HepG2 (cell line): ENCODE measurements around the gene ABAT. TPM values are rescaled to one million over a fixed set of nuclear protein-coding genes. Genes with fewer than 3 reads are reported as not detected.
A peak's percentile ranks its signal among the peaks of the same experiment; 100 is the strongest.

Experiments used
- ATF7 ChIP-seq, 2 experiments: fragments of 450-650 bp in 1 of 2; sonication (generic) in 1 of 2; formaldehyde crosslinking in 1 of 2; IDR thresholded peaks; 2 replicates each; pipeline versions ENCODE4 v1.4.0 to v1.6.1; 2016 to 2020; ENCODE audit warnings: antibody characterized with exemption in 1 of 2, mild to moderate bottlenecking in 1 of 2, missing genetic modification reagents in 1 of 2
- ATF7-NPFF ChIP-seq: sonication (generic); formaldehyde crosslinking; IDR thresholded peaks from 2 replicates; pipeline ENCODE4 v1.8.1; 2023; ENCODE audit warnings: mild to moderate bottlenecking, low read depth, missing genetic modification reagents, moderate library complexity
- CEBPG ChIP-seq: IDR thresholded peaks from 2 replicates; pipeline ENCODE4 v1.6.1; 2016
- ESRRA ChIP-seq: sonication (generic); formaldehyde crosslinking; IDR thresholded peaks from 2 replicates; pipeline ENCODE4 v1.5.1; 2020; ENCODE audit warnings: mild to moderate bottlenecking, low read depth, missing genetic modification reagents
- HCFC1 ChIP-seq: fragments of 150-350 bp; IDR thresholded peaks from 2 replicates; pipeline ENCODE4 v1.6.1; 2014; ENCODE audit warnings: low read depth, low read length
- KMT2A ChIP-seq: sonication (generic); formaldehyde crosslinking; IDR thresholded peaks from 2 replicates; pipeline ENCODE4 v1.4.0; 2020; ENCODE audit warnings: missing genetic modification reagents
- PTBP1 ChIP-seq: fragments of 200-400 bp; formaldehyde crosslinking; IDR thresholded peaks from 2 replicates; pipeline ENCODE4 v1.6.1; 2018; ENCODE audit warnings: low read length, low read depth; ENCODE audit not compliant: poor library complexity, severe bottlenecking
- STAG1 ChIP-seq: sonication (generic); formaldehyde crosslinking; IDR thresholded peaks from 2 replicates; pipeline ENCODE4 v1.4.0; 2020; ENCODE audit warnings: missing genetic modification reagents
- ZFP36L1 ChIP-seq: sonication (generic); formaldehyde crosslinking; IDR thresholded peaks from 2 replicates; pipeline ENCODE4 v1.8.0; 2022; ENCODE audit warnings: mild to moderate bottlenecking, missing genetic modification reagents, moderate library complexity
- ZNF235 ChIP-seq: sonication (generic); formaldehyde crosslinking; IDR thresholded peaks from 2 replicates; pipeline ENCODE4 v1.8.1; 2023; ENCODE audit warnings: mild to moderate bottlenecking, missing genetic modification reagents, borderline replicate concordance
- ZNF441 ChIP-seq: sonication (generic); formaldehyde crosslinking; IDR thresholded peaks from 2 replicates; pipeline ENCODE4 v1.7.0; 2021; ENCODE audit warnings: missing genetic modification reagents, borderline replicate concordance
- ZNF446 ChIP-seq: sonication (generic); formaldehyde crosslinking; IDR thresholded peaks from 2 replicates; pipeline ENCODE4 v1.5.0; 2020; ENCODE audit warnings: mild to moderate bottlenecking, missing genetic modification reagents
- ZNF484 ChIP-seq: sonication (generic); formaldehyde crosslinking; IDR thresholded peaks from 2 replicates; pipeline ENCODE4 v1.5.1; 2020; ENCODE audit warnings: mild to moderate bottlenecking, low read depth, missing genetic modification reagents, borderline replicate concordance
- ZSCAN29 ChIP-seq: sonication (generic); formaldehyde crosslinking; conservative IDR thresholded peaks from 2 replicates; pipeline ENCODE4 v1.4.0; 2020; ENCODE audit warnings: mild to moderate bottlenecking, missing genetic modification reagents
- polyA plus RNA-seq, 8 experiments: library from polyadenylated mRNA; depleted of rRNA in 3 of 8; stranded (reverse) in 7 of 8; unstranded in 1 of 8; fragments of >200 nt; fragmentation: Illumina TruSeq in 4 of 8; extraction: Trizol in 4 of 8; gene quantifications; 2 replicates each; pipeline versions ENCODE4 v1.2.1 to v1.2.3, GENCODE V29; 2011 to 2016; ENCODE audit warnings: low read depth in 4 of 8, missing spikeins in 1 of 8, mixed read lengths in 1 of 8; ENCODE audit not compliant: insufficient read depth in 1 of 8
- total RNA-seq, 5 experiments: library from RNA; depleted of rRNA; stranded (reverse); fragments of >200 nt; fragmentation: Illumina TruSeq; extraction: Trizol; gene quantifications; 2 replicates each; pipeline ENCODE4 v1.2.3, GENCODE V29; 2016; ENCODE audit warnings: low read depth in 1 of 5
- TF ChIP-seq, protein P1 (sequence below): sonication (generic); formaldehyde crosslinking; IDR thresholded peaks from 2 replicates; pipeline ENCODE4 v1.5.0; 2020; ENCODE audit warnings: mild to moderate bottlenecking, missing genetic modification reagents
- TF ChIP-seq, protein P2 (sequence below): sonication (generic); formaldehyde crosslinking; IDR thresholded peaks from 2 replicates; pipeline ENCODE4 v1.4.0; 2020; ENCODE audit warnings: mild to moderate bottlenecking, low read depth, missing genetic modification reagents
- TF ChIP-seq, protein P3 (sequence below): sonication (generic); formaldehyde crosslinking; IDR thresholded peaks from 2 replicates; pipeline ENCODE4 v1.4.0; 2020; ENCODE audit warnings: low read depth, missing genetic modification reagents

The ABAT gene
- total and polyA plus RNA-seq, 2 of the 13 experiments (the other 11 are each of a cell fraction or from before 2014, with no cell fraction given): 47.6 to 97.3 TPM

DNA sequence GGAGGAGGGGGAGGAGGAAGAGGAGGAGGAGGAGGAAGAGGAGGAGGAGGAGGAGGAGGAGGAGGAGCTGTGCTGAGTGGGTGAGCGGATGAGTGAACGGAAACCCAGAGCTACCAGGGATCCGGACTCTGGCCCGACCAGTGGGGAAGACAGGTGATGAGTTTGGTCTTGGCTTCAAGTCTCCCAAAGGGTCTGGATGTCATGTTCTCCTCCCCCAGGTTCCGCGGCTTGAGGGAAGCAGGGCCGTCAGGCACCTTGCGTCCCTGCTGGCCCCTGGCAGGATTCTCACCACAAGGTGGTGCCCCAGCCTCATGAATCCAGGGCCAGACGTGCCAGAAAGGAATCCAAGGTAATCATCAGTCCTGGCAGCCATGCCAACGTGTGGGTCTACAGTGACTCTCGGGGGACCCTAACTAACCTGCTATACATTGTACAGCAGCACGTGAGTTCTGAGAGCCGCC, 13.5 kb upstream of the ABAT start (continued):
- TF ChIP-seq, protein P1, sequence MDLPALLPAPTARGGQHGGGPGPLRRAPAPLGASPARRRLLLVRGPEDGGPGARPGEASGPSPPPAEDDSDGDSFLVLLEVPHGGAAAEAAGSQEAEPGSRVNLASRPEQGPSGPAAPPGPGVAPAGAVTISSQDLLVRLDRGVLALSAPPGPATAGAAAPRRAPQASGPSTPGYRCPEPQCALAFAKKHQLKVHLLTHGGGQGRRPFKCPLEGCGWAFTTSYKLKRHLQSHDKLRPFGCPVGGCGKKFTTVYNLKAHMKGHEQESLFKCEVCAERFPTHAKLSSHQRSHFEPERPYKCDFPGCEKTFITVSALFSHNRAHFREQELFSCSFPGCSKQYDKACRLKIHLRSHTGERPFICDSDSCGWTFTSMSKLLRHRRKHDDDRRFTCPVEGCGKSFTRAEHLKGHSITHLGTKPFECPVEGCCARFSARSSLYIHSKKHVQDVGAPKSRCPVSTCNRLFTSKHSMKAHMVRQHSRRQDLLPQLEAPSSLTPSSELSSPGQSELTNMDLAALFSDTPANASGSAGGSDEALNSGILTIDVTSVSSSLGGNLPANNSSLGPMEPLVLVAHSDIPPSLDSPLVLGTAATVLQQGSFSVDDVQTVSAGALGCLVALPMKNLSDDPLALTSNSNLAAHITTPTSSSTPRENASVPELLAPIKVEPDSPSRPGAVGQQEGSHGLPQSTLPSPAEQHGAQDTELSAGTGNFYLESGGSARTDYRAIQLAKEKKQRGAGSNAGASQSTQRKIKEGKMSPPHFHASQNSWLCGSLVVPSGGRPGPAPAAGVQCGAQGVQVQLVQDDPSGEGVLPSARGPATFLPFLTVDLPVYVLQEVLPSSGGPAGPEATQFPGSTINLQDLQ (CRISPR knock-in tag): no peak
- TF ChIP-seq ZSCAN29 (CRISPR knock-in tag) (no peak), HCFC1 (no peak), CEBPG (CRISPR knock-in tag) (no peak; the same call in 1 of the 2 replicates), STAG1 (peak; percentile 99), ZFP36L1 (CRISPR knock-in tag) (no peak), ATF7 (IDR thresholded peaks at IDR 0.05) (no peak), ATF7 (CRISPR knock-in tag; IDR thresholded peaks at IDR 0.05) (no peak), ZNF484 (CRISPR knock-in tag) (no peak), ZNF235 (no peak), ZNF446 (CRISPR knock-in tag) (no peak), ESRRA (CRISPR knock-in tag) (0 out of 2 replicates have a peak, but pooled peaks have one; percentile 19), KMT2A (no peak), ZNF441 (CRISPR knock-in tag) (no peak), PTBP1 (no peak), ATF7-NPFF (no peak)
- TF ChIP-seq, protein P2, sequence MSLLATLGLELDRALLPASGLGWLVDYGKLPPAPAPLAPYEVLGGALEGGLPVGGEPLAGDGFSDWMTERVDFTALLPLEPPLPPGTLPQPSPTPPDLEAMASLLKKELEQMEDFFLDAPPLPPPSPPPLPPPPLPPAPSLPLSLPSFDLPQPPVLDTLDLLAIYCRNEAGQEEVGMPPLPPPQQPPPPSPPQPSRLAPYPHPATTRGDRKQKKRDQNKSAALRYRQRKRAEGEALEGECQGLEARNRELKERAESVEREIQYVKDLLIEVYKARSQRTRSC: no peak
- TF ChIP-seq, protein P3, sequence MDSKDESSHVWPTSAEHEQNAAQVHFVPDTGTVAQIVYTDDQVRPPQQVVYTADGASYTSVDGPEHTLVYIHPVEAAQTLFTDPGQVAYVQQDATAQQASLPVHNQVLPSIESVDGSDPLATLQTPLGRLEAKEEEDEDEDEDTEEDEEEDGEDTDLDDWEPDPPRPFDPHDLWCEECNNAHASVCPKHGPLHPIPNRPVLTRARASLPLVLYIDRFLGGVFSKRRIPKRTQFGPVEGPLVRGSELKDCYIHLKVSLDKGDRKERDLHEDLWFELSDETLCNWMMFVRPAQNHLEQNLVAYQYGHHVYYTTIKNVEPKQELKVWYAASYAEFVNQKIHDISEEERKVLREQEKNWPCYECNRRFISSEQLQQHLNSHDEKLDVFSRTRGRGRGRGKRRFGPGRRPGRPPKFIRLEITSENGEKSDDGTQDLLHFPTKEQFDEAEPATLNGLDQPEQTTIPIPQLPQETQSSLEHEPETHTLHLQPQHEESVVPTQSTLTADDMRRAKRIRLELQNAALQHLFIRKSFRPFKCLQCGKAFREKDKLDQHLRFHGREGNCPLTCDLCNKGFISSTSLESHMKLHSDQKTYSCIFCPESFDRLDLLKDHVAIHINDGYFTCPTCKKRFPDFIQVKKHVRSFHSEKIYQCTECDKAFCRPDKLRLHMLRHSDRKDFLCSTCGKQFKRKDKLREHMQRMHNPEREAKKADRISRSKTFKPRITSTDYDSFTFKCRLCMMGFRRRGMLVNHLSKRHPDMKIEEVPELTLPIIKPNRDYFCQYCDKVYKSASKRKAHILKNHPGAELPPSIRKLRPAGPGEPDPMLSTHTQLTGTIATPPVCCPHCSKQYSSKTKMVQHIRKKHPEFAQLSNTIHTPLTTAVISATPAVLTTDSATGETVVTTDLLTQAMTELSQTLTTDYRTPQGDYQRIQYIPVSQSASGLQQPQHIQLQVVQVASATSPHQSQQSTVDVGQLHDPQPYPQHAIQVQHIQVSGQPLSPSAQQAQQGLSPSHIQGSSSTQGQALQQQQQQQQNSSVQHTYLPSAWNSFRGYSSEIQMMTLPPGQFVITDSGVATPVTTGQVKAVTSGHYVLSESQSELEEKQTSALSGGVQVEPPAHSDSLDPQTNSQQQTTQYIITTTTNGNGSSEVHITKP (CRISPR knock-in tag): no peak
